ENCODE data around the gene SLC48A1. TPM values are rescaled to one million over a fixed set of nuclear protein-coding genes. Genes with fewer than 3 reads are reported as not detected.

Gene SLC48A1
- total RNA-seq (10 to 100 TPM in 1 of 2 donors, 1 to 10 TPM in 1; 6.1 to 15.4 TPM), polyA plus RNA-seq (10 to 100 TPM in 1 of 2 donors, 1 to 10 TPM in 1; 8.3 to 10.4 TPM)

DNA sequence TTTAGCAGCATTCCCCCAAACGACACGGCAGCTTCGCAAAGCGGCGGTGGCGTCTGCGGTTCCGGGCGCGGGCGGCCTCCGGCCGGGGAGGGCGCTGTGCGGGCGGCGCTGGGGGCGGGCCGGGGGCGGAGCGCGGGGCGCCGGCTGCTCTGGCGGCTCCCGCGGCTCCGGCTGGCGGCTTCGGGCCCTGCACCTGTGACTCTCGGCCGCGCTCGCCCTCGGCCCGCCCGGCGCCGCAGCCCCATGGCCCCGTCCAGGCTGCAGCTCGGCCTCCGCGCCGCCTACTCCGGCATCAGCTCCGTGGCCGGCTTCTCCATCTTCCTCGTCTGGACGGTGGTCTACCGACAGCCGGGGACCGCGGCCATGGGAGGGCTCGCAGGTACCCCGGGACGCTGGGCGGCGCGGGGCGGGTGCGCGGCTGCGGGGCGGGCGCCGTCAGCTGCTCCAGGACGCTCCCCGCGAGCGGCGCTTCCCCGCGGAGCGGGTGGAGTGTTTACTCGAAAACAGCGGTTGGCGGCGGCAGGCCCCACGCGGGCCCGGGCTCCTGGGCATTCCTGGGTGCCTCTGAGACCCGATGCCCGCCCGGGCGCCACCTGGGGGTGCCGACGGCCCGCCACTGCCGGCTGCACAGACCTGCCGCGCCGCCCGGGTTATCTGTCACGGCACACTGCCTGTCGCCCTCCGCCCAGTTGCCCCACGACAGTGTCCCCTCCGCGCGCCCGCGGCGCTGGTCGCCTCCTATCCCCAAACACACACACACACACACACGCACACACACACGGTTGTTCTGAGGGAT, at the start of gene SLC48A1:
Gene SLC48A1, plus strand, starts transcription at position 177 of the 796 bp plus-strand sequence. Its CDS starts 67 bp downstream, at position 244.
- TF ChIP-seq, protein P1, sequence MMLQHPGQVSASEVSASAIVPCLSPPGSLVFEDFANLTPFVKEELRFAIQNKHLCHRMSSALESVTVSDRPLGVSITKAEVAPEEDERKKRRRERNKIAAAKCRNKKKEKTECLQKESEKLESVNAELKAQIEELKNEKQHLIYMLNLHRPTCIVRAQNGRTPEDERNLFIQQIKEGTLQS (IDR thresholded peaks at IDR 0.05) = no peak
- TF ChIP-seq HNF4A (conservative IDR thresholded peaks at IDR 0.05) = no peak
- TF ChIP-seq FOXA1 (IDR thresholded peaks at IDR 0.05) = no peak
- TF ChIP-seq, protein P2, sequence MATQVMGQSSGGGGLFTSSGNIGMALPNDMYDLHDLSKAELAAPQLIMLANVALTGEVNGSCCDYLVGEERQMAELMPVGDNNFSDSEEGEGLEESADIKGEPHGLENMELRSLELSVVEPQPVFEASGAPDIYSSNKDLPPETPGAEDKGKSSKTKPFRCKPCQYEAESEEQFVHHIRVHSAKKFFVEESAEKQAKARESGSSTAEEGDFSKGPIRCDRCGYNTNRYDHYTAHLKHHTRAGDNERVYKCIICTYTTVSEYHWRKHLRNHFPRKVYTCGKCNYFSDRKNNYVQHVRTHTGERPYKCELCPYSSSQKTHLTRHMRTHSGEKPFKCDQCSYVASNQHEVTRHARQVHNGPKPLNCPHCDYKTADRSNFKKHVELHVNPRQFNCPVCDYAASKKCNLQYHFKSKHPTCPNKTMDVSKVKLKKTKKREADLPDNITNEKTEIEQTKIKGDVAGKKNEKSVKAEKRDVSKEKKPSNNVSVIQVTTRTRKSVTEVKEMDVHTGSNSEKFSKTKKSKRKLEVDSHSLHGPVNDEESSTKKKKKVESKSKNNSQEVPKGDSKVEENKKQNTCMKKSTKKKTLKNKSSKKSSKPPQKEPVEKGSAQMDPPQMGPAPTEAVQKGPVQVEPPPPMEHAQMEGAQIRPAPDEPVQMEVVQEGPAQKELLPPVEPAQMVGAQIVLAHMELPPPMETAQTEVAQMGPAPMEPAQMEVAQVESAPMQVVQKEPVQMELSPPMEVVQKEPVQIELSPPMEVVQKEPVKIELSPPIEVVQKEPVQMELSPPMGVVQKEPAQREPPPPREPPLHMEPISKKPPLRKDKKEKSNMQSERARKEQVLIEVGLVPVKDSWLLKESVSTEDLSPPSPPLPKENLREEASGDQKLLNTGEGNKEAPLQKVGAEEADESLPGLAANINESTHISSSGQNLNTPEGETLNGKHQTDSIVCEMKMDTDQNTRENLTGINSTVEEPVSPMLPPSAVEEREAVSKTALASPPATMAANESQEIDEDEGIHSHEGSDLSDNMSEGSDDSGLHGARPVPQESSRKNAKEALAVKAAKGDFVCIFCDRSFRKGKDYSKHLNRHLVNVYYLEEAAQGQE (IDR thresholded peaks at IDR 0.05) = no peak
- TF ChIP-seq, protein P3, sequence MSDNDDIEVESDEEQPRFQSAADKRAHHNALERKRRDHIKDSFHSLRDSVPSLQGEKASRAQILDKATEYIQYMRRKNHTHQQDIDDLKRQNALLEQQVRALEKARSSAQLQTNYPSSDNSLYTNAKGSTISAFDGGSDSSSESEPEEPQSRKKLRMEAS (IDR thresholded peaks at IDR 0.05) = no peak
- TF ChIP-seq EGR1 (IDR thresholded peaks at IDR 0.05; ENCODE audit: low read depth in 2 of 2) = no peak
- TF ChIP-seq, protein P4, sequence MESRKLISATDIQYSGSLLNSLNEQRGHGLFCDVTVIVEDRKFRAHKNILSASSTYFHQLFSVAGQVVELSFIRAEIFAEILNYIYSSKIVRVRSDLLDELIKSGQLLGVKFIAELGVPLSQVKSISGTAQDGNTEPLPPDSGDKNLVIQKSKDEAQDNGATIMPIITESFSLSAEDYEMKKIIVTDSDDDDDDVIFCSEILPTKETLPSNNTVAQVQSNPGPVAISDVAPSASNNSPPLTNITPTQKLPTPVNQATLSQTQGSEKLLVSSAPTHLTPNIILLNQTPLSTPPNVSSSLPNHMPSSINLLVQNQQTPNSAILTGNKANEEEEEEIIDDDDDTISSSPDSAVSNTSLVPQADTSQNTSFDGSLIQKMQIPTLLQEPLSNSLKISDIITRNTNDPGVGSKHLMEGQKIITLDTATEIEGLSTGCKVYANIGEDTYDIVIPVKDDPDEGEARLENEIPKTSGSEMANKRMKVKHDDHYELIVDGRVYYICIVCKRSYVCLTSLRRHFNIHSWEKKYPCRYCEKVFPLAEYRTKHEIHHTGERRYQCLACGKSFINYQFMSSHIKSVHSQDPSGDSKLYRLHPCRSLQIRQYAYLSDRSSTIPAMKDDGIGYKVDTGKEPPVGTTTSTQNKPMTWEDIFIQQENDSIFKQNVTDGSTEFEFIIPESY (IDR thresholded peaks at IDR 0.05) = no peak
- no peak for TF ChIP-seq GABPA (IDR thresholded peaks at IDR 0.05 in 1 of 2, conservative IDR thresholded peaks at IDR 0.05 in 1 of 2)
- TF ChIP-seq TAF1 (conservative IDR thresholded peaks at IDR 0.05) = no peak
- TF ChIP-seq FOXA2 (IDR thresholded peaks at IDR 0.05) = no peak
- no peak for TF ChIP-seq YY1 (IDR thresholded peaks at IDR 0.05)
- TF ChIP-seq RXRA (IDR thresholded peaks at IDR 0.05) = no peak
- TF ChIP-seq, protein P5, sequence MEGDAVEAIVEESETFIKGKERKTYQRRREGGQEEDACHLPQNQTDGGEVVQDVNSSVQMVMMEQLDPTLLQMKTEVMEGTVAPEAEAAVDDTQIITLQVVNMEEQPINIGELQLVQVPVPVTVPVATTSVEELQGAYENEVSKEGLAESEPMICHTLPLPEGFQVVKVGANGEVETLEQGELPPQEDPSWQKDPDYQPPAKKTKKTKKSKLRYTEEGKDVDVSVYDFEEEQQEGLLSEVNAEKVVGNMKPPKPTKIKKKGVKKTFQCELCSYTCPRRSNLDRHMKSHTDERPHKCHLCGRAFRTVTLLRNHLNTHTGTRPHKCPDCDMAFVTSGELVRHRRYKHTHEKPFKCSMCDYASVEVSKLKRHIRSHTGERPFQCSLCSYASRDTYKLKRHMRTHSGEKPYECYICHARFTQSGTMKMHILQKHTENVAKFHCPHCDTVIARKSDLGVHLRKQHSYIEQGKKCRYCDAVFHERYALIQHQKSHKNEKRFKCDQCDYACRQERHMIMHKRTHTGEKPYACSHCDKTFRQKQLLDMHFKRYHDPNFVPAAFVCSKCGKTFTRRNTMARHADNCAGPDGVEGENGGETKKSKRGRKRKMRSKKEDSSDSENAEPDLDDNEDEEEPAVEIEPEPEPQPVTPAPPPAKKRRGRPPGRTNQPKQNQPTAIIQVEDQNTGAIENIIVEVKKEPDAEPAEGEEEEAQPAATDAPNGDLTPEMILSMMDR (IDR thresholded peaks at IDR 0.05; ENCODE audit: low read depth, low read length, missing input control) = peak; percentile 33
- TF ChIP-seq JUND (IDR thresholded peaks at IDR 0.05) = no peak
- TF ChIP-seq NR2F2 (IDR thresholded peaks at IDR 0.05) = no peak
- TF ChIP-seq HNF4G (IDR thresholded peaks at IDR 0.05) = no peak
- TF ChIP-seq SP1 (IDR thresholded peaks at IDR 0.05) = peak; percentile 17
- H3K27me3 ChIP-seq (ENCODE audit: control insufficient read depth in 4 of 4, insufficient read depth in 4 of 4, low read length in 3 of 4) = no peaks in the 10 kb centered on the region
- peak within 1 kb of the TSS in 1 of 2 donors; percentile 49 for H3K27ac ChIP-seq (ENCODE audit: low read depth in 1 of 2, low read length in 2 of 2)
- H3K36me3 ChIP-seq (ENCODE audit: control insufficient read depth in 4 of 4, insufficient read depth in 3 of 4, low read depth in 1 of 4, low read length in 3 of 4) = no peaks in the 10 kb centered on the region
- peak; percentile 85 for DNase-seq (ENCODE audit: low spot score)
- WGBS = under 1% methylated on average over 106 of the region's 106 CpGs
- no peaks in the 10 kb centered on the region for H3K9me3 ChIP-seq (ENCODE audit: control insufficient read depth in 4 of 4, low read length in 3 of 4)
- H3K4me1 ChIP-seq (ENCODE audit: control insufficient read depth in 4 of 4, insufficient read depth in 4 of 4, low read length in 3 of 4) = peaks cover 6 to 26% (median 15%) of the 10 kb centered on the region in 4 donors
- H3K4me3 ChIP-seq (ENCODE audit: low read depth in 1 of 3, low read length in 3 of 3) = peak within 1 kb of the TSS; percentile 30 to 73 (median 55)
- peak within 1 kb of the TSS; percentile 21 to 60 for H3K9ac ChIP-seq (ENCODE audit: low read depth in 1 of 2, low read length in 2 of 2)

Data from liver (tissue), 9 donors.